ENCODE measurements around the gene SLC25A11.
"Not testable (repeated sequence)": the region's sequence is repeated elsewhere in the genome, so short reads cannot be mapped to it uniquely, and the experiment has no call there.

The SLC25A11 gene

GRCh38 chr17:4919511-4920047 is 20.3 kb downstream of the SLC25A11 start:
- FAIRE-seq: no peak

- FAIRE-seq: not testable (repeated sequence)
Observed at GRCh38 chr17:4914551-4914950, 25.3 kb downstream of the SLC25A11 start.

GRCh38 chr17:4913994-4914393 is 25.9 kb downstream of the SLC25A11 start:
- no peak for FAIRE-seq

DNA sequence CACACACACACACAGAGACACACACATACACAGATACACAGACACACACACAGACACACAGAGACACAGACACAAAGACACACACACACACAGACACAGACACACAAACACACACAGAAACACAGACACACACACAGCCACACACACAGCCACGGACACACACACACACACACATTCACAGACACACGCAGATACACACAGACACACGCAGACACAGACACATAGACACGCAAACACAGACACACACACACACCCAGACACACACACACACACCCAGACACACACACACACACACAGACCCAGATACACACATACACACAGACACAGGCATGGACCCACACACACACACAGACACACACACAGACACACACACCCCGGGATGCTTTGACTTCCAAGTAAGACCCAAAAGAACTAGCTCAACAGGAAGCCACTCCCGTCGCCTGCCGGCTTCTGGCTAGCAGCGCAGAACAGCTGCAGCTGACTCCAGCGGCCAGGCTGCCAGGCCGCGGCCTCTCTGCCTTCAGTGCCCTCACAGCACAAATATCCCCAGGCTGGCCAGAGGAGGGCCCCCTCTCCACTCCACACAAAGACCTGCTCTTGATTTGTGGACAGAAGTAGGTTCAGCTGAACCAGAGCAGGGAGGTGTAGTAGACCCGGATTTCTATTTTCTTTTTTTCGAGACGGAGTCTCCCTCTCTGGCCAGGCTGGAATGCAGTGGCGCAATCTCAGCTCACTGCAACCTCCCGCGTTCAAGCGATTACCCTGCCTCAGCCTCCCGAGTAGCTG is 30.9 kb downstream of the SLC25A11 start:
- FAIRE-seq: no peak

GRCh38 chr17:4908301-4908700 is 31.5 kb downstream of the SLC25A11 start:
- FAIRE-seq: no peak

DNA sequence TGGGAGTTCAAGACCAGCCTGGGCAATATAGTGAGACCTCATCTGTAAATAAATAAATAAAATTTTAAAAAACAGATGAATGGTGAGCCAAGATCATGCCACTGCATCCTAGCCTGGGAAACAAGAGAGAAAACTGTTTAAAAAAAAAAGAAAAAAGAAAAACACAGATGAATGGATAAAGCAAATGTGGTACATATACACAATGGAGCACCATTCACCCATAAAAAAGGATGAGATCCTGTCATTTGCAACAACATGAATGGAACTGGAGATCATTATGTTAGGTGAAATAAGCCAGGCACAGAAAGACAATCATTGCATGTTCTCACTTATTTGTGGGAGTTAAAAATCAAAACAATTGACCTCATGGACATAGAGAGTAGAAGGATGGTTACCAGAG is 33.2 kb downstream of the SLC25A11 start:
- not testable (repeated sequence) for FAIRE-seq

DNA sequence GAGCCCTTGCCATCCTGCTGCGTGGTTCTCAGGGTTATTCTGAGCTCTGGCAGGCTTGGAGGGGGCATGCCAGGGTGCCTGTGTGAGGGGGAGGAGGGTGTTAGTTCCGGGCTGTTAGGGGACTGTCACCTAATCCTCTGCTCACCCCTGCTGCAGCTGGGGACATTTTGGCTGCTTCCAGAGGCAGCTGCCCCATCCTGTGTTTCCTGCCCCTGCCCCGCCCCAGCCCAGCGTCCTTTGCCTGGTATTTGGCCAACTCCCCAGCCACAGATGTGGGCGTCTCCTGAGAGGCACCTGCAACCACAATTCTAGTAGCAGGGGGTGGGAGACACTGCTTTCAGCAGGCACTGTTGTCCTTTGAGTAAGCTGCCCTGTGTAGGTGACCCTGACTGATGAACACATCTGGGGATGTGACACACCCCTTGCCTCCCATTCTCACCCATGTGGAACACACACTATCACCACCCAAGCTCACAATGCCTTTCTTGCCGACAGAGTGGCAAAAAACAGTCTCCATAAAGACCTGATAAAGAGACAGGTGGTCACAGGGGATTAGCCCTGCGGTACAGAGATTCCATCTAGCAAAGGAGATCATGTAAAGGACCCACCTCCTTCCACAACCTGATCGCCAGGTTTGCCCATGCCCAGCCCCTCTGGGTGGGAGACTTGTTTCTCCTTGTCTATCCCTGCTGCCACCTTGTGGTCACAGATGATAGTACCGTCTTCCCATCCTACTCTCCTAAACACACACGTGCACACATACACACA is 36.6 kb downstream of the SLC25A11 start, which contains the start of gene CHRNE:
TSS of gene CHRNE (minus strand) at position 48 of the 768 bp plus-strand sequence. CDS start at position 13, 35 bp downstream.
- no peak for FAIRE-seq

- no peak for FAIRE-seq
Observed at GRCh38 chr17:4902540-4902939, 37.3 kb downstream of the SLC25A11 start.

GRCh38 chr17:4901648-4902344 is 38.0 kb downstream of the SLC25A11 start:
- no peak for FAIRE-seq

DNA sequence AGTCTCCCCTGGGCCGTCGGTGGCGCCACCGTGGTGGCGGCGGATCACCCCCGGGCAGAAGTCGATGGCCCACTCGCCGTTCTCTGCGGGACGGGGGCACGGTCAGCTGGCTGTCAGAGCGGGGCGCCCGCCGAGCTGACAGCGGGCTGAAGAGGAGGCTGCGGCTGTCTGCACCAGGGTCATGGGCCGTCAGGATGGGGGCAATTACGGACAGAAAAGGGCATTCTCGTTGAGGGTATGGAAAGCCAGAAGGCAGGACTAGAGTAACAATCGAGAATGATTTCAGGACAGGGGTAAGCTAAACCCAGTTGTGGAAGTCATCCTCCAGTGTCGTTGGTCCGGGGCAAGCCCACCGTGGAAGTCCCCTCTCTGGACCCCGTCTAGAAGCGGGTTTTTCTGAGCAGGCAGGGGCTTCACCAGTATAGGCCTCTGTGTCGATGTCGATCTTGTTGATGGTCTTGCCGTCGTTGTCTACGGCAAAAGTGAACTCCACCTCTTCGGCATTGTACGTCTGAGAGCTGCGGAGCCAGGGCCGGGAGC is 38.7 kb downstream of the SLC25A11 start:
- FAIRE-seq: no peak

DNA sequence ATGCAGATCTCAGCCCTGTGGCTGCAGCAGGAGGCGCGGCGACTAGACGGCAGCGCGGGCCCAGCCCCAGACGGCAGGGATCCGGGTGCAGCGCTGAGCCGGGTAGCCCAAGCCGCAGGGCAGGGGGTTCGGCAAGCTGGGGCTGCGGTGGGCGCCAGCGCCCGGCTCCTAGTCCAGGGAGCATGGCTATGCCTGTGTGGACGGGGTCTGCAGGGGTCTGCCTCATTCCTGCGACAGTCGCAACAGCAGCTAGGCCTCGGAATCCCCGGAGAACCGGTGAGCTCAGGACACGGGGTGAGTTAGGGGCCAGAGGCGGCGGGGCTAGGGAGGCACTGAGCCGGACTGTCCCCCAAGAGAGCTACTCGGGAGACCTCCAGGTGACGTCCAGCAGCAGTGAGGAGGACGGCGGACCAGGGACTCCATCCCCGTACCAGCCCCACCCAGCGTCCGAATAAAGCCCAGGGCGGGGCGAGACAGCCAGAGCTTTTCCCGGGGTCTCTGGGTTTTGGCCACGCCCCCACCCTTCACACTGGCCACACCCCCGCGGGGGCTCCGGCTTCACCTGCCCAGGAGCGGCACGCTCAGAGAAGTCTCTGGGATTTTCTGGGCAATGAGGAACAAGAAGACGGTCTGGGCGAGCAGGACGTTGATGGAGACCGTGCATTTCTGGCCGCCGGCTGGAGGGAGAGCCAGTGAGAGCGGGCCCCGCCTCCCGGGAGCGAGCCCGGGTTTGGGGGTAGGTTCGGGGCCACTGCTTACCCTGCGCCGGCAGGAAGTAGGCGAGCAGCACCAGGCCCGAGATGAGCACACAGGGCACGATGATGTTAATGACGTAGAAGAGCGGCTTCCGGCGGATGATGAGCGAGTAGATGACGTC is 39.4 kb downstream of the SLC25A11 start:
- no peak for FAIRE-seq

DNA sequence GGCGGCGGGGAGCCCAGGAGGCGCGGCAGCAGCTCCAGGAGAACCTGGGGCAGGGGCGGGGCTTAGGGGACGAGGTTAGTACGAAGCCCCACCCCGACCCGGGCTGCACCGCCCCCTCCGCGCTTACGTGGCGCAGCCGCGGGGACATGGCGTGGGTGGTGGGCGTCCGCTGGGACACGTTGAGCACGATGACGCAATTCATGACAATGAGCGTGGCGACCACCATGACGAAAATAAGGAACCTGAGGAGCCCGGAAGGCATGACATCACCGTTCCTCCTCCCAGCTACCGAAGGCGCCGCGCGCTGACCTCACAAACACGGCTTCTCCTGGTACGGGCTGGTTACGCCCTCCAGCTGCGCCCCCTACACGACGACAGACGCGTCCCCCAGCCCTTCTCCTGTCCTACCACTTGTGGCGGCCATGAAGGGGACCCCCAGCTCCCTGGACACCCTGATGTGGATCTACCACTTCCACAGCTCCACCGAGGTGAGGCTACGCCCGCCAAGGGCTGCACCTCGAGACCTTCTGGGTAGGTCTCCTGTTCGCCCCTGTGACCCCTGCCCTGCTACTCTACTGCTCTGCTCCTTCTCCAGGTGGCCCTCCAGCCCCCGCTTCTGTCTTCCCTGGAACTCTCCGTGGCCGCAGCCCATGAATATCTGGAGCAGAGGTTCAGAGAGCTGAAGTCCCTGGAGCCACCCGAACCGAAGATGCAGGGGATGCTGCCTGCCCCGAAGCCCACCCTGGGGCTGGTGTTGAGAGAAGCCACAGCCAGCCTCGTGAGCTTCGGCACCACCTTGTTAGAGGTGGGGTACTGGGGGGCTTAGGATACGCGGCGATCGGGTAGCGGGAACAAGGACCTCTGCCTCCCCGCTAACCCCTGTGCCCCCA is 40.3 kb downstream of the SLC25A11 start, which contains the start of gene C17orf107:
TSS of gene C17orf107 (plus strand) at position 196 of the 890 bp plus-strand sequence. CDS start at position 423, 227 bp downstream.
- no peak for FAIRE-seq

GRCh38 chr17:4898927-4899326 is 40.9 kb downstream of the SLC25A11 start:
- FAIRE-seq: no peak

DNA sequence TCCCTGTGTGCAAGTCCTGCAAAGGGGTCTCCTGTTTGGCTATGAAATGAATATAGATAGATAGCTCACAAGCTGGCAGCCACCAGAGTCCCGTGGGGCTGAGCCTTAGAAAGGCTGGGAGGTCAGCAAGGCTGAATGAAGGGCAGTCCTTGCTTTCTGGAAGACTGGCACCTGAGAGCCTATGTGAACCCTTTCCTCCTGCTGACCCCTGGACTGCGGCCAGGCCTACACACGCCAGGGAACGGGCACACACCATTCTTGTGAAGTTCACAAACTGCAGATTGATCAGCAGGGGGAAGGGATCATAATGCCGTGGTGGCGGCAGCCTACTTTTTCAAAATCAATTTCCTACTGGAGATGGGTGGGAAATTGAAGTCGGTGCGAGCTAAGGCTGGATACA is 41.5 kb downstream of the SLC25A11 start:
- no peak for FAIRE-seq

- FAIRE-seq: no peak
Observed at GRCh38 chr17:4897785-4898184, 42.1 kb downstream of the SLC25A11 start.

GRCh38 chr17:4897198-4897687 is 42.6 kb downstream of the SLC25A11 start:
- FAIRE-seq: no peak

GRCh38 chr17:4896332-4897197 is 43.3 kb downstream of the SLC25A11 start:
- no peak for FAIRE-seq

DNA sequence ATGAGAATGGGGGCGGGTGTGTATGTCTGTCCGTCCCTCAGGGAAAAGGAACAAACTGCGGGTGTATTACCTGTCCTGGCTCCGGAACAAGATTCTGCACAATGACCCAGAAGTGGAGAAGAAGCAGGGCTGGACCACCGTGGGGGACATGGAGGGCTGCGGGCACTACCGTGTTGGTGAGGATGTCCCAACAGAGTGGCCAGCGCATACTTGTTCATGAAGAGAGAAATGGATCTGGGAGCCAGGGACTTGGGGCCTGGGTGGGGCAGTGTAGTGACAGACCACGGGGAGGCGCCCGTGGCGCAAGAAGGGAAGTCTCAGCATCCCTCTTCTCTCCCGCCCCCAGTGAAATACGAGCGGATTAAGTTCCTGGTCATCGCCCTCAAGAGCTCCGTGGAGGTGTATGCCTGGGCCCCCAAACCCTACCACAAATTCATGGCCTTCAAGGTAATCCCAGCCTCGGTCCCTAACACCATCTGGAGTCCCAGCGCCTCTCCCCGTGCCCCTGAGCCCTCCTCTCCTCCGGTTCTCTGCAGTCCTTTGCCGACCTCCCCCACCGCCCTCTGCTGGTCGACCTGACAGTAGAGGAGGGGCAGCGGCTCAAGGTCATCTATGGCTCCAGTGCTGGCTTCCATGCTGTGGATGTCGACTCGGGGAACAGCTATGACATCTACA is 44.1 kb downstream of the SLC25A11 start:
- no peak for FAIRE-seq

GRCh38 chr17:4895121-4895520 is 44.7 kb downstream of the SLC25A11 start:
- no peak for FAIRE-seq
